ENCODE results near the gene SCAANT1. TPM values are rescaled to one million over a fixed set of nuclear protein-coding genes. Genes with fewer than 3 reads are reported as not detected.

SCAANT1 gene
- total RNA-seq, 2 experiments from 2014 or later, result not detected

DNA sequence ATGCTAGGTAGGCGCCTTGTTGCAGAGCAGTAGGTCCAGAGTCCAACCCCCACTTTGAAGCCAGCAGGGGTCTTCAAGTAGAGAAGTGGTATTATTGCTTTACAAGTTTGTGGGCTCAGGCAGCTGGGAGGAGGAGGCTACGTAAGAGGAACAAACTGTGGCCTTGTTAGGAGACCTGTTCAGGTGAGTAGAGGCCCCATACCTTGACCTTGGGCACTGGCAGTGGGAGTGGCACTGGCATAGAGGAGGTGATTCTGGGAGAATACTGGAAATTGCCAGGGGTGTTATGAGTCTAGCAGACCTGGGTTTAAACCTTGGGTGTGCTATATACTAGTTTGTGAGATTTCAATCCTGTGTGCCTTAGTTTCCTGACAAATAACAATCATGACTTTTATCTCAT is 34.6 kb upstream of the SCAANT1 start:
- BruUV-seq (replicated peaks), result no TSS peak
- H2AFZ ChIP-seq (ENCODE audit: low read length), result no peak overlapping the region
- H3K27ac ChIP-seq (ENCODE audit: low read depth, low read length, poor library complexity, severe bottlenecking), result no peak overlapping the region
- ChIA-PET CTCF (ENCODE audit: unreplicated experiment) (no interaction called here), POLR2A (interaction anchor here (0.5 to 0.9 kb wide), 2 partner anchors 19 to 49 kb away, joined by 3 to 5 read pairs; no protein-coding TSS in a partner anchor)
- no peaks in the 10 kb centered on the region for H3K9me2 ChIP-seq (ENCODE audit: insufficient read depth, low read length)
- DNase-seq (ENCODE audit: low spot score), result no peak
- intact Hi-C loops (cut with micrococcal nuclease; ENCODE audit: unreplicated experiment), result no loop called here
- H3K4me2 ChIP-seq (ENCODE audit: low read length), result no peak overlapping the region
- H3K4me3 ChIP-seq (ENCODE audit: low read depth, low read length, poor library complexity, severe bottlenecking), result no peak overlapping the region
- peaks cover 52% of the 10 kb centered on the region for H3K36me3 ChIP-seq (ENCODE audit: insufficient read depth, low read length)
- H3K79me2 ChIP-seq (ENCODE audit: insufficient read depth, low read depth, low read length), result no peaks in the 10 kb centered on the region; the same call in 1 of the 2 replicates
- TF ChIP-seq EZH2phosphoT487 (IDR thresholded peaks at IDR 0.05; ENCODE audit: borderline replicate concordance, low read depth, low read length), result no peak
- TF ChIP-seq, protein P1, sequence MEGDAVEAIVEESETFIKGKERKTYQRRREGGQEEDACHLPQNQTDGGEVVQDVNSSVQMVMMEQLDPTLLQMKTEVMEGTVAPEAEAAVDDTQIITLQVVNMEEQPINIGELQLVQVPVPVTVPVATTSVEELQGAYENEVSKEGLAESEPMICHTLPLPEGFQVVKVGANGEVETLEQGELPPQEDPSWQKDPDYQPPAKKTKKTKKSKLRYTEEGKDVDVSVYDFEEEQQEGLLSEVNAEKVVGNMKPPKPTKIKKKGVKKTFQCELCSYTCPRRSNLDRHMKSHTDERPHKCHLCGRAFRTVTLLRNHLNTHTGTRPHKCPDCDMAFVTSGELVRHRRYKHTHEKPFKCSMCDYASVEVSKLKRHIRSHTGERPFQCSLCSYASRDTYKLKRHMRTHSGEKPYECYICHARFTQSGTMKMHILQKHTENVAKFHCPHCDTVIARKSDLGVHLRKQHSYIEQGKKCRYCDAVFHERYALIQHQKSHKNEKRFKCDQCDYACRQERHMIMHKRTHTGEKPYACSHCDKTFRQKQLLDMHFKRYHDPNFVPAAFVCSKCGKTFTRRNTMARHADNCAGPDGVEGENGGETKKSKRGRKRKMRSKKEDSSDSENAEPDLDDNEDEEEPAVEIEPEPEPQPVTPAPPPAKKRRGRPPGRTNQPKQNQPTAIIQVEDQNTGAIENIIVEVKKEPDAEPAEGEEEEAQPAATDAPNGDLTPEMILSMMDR (conservative IDR thresholded peaks at IDR 0.05; ENCODE audit: low read length), result no peak
- H3K9me3 ChIP-seq (ENCODE audit: low read length), result no peaks in the 10 kb centered on the region
- no peaks in the 10 kb centered on the region for H3K4me1 ChIP-seq (ENCODE audit: insufficient read depth, low read length, poor library complexity, severe bottlenecking)
- no peaks in the 10 kb centered on the region for H4K20me1 ChIP-seq (ENCODE audit: insufficient read depth, low read length)

DNA sequence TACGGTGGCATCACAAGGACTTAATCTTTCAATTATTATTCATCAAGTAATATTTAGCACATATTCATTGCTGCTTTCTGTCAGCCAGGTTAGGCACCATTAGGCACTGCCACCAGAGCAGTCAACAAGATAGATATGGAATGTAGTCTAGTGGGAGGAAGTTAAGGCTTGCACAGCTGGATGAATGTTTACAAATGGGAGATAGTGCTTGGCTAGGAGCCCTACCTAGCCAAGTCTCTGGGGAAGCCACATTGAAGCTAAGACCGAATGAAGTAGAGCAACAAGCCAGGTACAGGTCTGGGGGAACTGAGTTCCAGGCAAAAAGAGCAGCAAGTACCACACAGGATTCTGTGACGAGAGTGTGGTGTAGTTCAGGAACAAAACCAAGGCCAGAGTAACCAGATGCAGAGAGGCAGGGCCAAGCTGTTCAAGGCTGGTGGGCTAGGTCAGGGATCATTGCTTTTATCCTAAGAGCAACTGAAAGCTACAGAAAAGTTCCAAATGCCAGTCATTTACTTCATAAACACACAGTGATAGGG is 33.4 kb upstream of the SCAANT1 start:
- POLR2A ChIA-PET, result no interaction called here

GRCh38 chr3:63943678-63944077 is 31.5 kb upstream of the SCAANT1 start:
- Histone ChIP-seq H4K20me1 (ENCODE audit: insufficient read depth, low read length) (no peaks in the 10 kb centered on the region), H3K9me3 (ENCODE audit: low read length) (no peaks in the 10 kb centered on the region), H3K4me1 (ENCODE audit: insufficient read depth, low read length, poor library complexity, severe bottlenecking) (no peaks in the 10 kb centered on the region), H3K79me2 (ENCODE audit: insufficient read depth, low read depth, low read length) (peaks cover 10% of the 10 kb centered on the region; the same call in 1 of the 2 replicates), H3K9me2 (ENCODE audit: insufficient read depth, low read length) (no peaks in the 10 kb centered on the region), H2AFZ (ENCODE audit: low read length) (no peak overlapping the region), H3K4me2 (ENCODE audit: low read length) (no peak overlapping the region), H3K4me3 (ENCODE audit: low read depth, low read length, poor library complexity, severe bottlenecking) (no peak overlapping the region), H3K27ac (ENCODE audit: low read depth, low read length, poor library complexity, severe bottlenecking) (no peak overlapping the region), H3K36me3 (ENCODE audit: insufficient read depth, low read length) (peaks cover 57% of the 10 kb centered on the region)
- ChIA-PET POLR2A (interaction anchor here (0.9 to 1.1 kb wide), 2 partner anchors 8 to 16 kb away, joined by 3 read pairs; no protein-coding TSS in a partner anchor), CTCF (ENCODE audit: unreplicated experiment) (no interaction called here)
- no TSS peak for BruUV-seq (replicated peaks)
- TF ChIP-seq EZH2phosphoT487 (IDR thresholded peaks at IDR 0.05; ENCODE audit: borderline replicate concordance, low read depth, low read length), result no peak
- TF ChIP-seq, protein P1 (conservative IDR thresholded peaks at IDR 0.05; ENCODE audit: low read length), result no peak
- intact Hi-C loops (cut with micrococcal nuclease; ENCODE audit: unreplicated experiment), result no loop called here
- no peak for DNase-seq (ENCODE audit: low spot score)

More for the DNA sequence above, 33.4 kb upstream of the SCAANT1 start:
- Histone ChIP-seq H3K27ac (ENCODE audit: low read depth, low read length, poor library complexity, severe bottlenecking) (no peak overlapping the region), H3K4me3 (ENCODE audit: low read depth, low read length, poor library complexity, severe bottlenecking) (no peak overlapping the region), H3K4me2 (ENCODE audit: low read length) (no peak overlapping the region), H3K79me2 (ENCODE audit: insufficient read depth, low read depth, low read length) (no peaks in the 10 kb centered on the region; the same call in 1 of the 2 replicates), H2AFZ (ENCODE audit: low read length) (no peak overlapping the region), H3K4me1 (ENCODE audit: insufficient read depth, low read length, poor library complexity, severe bottlenecking) (no peaks in the 10 kb centered on the region), H3K36me3 (ENCODE audit: insufficient read depth, low read length) (peaks cover 52% of the 10 kb centered on the region), H4K20me1 (ENCODE audit: insufficient read depth, low read length) (no peaks in the 10 kb centered on the region), H3K9me2 (ENCODE audit: insufficient read depth, low read length) (no peaks in the 10 kb centered on the region), H3K9me3 (ENCODE audit: low read length) (no peaks in the 10 kb centered on the region)
- BruUV-seq (replicated peaks), result no TSS peak
- TF ChIP-seq EZH2phosphoT487 (IDR thresholded peaks at IDR 0.05; ENCODE audit: borderline replicate concordance, low read depth, low read length), result no peak
- TF ChIP-seq, protein P1 (conservative IDR thresholded peaks at IDR 0.05; ENCODE audit: low read length), result no peak
- CTCF ChIA-PET (ENCODE audit: unreplicated experiment), result no interaction called here
- DNase-seq (ENCODE audit: low spot score), result no peak
- intact Hi-C loops (cut with micrococcal nuclease; ENCODE audit: unreplicated experiment), result no loop called here

Measured in OCI-LY7 (cell line).